Measurements from ENCODE around the gene NAGPA.

NAGPA gene

DNA sequence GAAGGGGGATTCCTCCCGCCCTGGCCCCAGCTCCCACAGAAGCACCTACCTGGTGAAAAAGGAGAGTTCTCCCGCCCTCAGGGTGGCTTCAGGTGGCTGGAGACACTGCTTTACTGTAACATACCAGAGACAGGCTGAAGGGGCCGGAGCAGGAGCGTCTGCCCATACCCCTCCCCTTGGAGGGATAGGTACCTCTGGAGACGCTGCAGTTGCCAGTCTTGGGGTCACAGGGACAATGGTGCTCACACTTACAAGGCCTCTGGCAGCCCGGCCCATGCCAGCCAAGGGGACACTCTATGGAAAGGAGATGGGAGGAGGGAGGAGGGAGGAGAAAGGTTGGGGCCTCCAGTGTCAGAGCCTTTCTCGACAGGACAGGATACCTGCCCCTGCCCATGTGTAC, 6.6 kb downstream of the NAGPA start:
- DNase-seq (ENCODE audit: low read depth): no peak

DNA sequence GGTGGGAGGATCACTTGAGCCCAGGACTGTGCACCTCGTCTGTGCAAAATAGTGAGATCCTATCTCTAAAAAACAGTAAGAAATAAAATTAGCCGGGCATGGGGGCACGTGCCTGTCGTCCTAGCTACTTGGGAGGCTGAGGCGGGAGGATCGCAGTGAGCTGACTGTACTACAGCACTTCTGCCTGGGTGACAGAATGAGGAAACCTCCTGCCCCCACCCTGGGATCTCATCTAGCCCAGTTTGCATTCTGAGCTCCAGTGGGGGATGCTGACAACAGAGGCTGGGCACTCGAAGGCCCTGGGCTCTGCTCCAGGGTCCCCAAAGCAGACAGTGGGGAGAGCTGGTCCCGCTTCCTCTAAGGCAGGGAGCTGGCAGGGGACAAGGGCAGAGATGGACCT, 7.1 kb downstream of the NAGPA start:
- DNase-seq (ENCODE audit: low read depth): no peak

DNA sequence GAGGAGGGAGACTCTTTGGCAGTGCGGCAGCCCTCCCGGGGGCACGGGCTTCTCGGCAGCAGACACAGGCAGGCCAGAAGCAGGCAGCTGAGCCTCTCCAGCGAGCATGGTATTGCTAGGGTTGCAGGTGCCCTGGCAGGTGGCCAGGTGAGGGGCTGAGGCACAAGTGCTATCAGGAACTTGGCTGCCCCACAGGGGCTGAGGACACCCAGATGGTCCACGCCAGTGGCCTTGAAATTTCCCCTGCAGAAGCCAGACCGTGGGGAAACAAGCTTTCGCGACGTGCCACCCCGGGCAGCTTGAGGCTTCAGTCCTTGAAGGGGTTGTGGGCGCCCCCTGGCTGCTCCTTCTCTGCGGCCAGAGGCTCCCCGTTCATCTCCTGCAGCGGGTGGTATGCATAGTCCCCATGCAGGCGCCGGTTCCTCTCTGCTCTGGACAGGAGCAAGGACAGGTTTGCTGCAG, 8.5 kb downstream of the NAGPA start:
- no peak for DNase-seq (ENCODE audit: low read depth)

DNA sequence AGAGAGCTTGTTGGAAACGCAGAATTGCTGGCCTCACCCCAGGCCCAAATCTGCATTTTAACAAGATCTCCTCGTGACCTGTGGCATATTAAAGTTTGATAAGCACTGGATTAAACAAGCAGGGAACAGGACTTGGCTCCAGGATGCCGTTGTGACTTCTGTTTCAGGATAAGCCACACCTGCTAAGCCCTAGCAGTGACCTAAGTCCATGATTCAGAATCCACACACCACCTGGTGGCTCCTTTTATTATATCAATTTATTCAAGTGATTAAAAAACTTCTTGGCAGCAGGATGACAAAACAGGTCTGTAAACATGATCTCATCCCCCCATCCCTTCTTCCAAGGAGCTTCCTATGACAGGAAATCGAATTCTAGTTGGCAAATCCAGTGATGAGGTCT, 9.1 kb downstream of the NAGPA start:
- no peak for DNase-seq (ENCODE audit: low read depth)

DNA sequence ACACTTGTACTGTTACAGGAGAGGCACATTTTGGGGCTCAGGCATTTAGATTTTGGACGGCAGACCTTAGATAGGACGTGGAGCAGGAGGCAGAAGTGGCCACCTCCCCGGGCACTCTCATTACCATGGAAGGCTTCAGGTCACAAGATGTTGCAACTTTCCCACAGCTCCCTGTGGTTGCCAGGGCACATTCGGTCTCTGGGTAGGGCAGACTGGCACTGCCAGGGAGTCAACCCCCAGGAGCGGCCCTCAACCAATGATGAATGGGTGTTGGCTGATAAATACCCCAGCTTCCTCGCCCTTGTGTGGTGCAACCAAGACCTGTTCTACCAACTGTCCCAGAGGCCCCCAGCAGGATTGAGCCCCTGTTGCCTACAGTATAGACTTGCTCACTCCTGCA, 11.2 kb downstream of the NAGPA start:
- DNase-seq (ENCODE audit: low read depth): no peak

DNA sequence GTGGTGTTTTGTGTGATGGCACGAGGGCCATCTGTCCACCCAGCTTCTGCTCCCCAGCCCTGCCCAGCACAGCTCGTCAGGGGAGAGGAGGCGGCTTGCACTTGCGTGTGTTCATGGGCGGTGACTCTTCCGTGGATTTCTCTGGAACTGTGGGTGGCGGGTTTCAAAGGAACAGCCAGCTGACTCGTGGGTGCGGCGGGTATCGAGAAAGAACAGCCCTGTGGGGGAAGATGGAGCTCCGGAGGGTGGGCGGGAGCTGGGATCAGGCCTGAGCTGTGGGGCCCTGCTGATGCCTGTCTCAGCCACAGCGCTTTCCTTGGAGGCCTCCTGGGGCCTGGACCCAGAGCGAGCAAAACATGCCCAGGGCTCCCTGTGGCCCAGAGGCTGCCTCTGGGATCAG, 13.2 kb downstream of the NAGPA start:
- DNase-seq (ENCODE audit: low read depth): no peak

DNA sequence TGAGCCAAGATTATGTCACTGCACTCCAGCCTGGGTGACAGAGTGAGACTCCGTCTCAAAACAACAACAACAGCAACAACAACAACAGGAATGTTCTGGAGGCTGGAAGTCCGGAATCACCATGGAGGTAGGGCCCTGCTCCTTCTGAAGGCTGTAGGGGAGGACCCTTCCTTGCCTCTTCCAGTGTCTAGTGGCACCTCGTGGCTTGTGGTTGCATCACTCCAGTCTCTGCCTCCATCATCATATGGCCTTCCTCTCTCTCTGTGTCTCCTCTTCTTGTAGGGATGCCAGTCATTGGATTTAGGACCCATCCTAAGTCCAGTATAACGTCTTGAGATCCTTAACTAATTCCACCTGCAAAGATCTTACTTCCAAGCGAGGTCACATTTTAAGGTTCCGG, 14.0 kb downstream of the NAGPA start:
- DNase-seq (ENCODE audit: low read depth): no peak

DNA sequence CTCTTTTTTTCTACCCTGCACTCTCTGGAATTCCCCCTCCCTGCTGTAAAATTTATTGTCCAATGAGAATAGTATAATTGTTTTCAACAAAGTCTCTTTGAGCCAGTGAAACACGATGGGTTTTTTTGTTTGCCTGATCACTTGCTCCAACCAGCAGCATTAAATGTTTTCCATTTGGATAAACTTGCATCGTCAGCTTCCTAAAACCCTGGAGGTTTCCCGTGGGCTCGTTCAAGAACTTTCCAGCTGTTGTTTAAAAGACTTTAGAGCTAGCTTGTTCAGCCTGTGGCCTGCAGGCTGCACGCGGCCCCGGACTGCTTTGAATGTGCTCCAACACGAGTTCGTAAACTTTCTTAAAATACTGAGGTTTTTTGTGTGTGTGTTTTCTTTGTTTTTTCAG, 14.9 kb downstream of the NAGPA start:
- DNase-seq (ENCODE audit: low read depth): no peak

DNA sequence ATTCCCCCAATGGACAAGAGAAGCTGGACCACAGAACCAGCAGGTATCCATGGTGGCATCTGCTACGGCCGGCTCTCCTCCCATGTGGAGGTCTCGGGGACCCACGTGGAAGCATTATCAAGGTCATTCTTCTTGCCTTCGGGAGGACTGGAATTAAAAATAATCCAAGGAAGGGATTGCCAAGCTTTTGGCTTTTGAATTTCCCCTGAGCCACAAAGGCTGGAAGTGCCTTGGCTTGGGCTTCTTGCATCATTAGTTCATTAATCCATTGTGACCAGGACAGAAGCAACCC, 16.1 kb downstream of the NAGPA start:
- no peak for DNase-seq (ENCODE audit: low read depth)

DNA sequence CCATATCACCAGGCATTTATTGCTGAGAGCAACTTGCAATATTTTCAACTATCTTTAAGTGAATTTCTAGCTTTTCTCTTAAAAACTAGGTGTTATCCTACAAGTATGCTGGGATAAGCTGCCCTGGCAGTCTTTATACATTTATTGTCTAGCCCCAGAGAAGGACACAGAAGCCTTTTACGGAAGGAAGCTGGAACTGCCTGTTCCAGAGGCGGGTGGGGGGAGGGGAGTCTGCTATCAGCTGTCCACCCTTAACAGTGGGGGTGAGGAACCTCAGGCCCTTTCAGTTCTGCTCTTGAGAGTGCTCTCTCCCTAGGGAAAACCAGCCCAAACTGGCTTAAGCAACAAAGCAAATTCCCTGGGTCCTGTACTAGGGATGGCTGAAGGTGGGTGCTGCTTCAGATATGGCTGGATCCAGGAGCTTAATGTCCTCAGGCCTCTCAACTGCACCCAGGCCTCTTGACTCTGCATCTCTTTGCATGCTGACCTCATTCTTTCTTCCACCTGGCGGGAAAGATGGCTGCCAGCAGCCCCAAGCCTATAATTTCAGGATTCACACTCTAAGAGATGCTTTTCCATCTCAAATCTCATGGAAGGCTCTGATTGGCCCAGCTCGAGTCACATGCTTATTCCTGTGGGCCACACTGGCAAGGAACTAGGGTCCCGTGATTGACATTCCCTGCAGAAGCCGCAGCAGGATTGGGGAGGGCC, 16.6 kb downstream of the NAGPA start:
- DNase-seq (ENCODE audit: low read depth): no peak

DNA sequence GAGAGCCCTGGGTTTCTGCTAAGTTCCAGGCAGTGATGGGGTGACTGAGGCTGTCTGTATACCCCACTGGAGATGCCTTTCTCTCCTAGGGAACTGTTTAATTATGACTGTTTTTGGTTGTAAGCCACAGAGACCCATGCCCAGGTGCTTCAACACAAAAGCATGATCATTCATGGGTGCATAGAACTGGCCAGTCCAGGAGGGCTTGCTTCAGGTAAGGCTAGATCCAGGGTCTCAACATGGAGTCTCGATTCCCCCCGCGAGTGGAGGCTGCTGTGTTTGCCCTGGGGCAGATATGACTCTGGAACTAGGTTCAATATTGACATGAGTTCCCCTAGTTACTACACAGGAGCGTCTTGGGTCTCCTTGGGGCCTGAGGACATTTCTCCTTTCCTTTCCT, 17.8 kb downstream of the NAGPA start:
- DNase-seq (ENCODE audit: low read depth): no peak

DNA sequence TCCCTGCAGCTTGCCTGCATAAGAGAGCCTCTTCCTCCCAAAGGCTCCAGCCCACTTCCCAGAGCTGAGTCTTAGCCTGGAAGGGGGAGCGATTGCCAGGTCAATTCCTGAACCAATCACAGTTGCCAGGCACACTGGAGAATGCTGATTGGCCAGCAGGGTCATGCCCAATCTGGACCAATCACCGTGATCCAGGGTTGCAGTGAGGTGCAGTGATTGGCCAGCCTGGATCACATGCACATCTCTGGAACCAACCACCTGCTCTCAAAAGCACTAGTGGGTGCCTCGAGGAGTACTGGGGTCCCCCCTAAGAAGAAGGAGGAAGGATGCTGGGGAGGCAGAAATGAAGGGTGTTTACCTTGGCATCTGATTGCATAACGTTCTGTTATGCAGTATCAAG, 18.4 kb downstream of the NAGPA start:
- DNase-seq (ENCODE audit: low read depth): no peak

DNA sequence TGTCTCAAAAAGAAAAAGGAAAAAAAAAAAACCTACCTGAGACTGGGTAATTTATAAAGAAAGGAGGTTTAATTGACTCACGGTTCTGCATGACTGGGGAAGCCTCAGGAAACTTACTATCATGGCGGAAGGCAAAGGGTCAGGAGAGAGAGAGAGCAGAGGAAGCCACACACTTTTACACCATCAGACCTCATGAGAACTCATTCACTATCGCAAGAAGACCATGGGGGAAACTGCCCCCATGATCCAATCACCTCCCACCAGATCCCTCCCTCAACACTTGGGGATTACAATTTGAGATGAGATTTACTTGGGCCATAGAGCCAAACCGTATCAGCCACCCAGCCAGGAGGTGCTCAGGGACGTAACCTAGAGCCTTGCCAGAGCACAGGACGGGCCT, 20.8 kb downstream of the NAGPA start:
- no peak for DNase-seq (ENCODE audit: low read depth)

DNA sequence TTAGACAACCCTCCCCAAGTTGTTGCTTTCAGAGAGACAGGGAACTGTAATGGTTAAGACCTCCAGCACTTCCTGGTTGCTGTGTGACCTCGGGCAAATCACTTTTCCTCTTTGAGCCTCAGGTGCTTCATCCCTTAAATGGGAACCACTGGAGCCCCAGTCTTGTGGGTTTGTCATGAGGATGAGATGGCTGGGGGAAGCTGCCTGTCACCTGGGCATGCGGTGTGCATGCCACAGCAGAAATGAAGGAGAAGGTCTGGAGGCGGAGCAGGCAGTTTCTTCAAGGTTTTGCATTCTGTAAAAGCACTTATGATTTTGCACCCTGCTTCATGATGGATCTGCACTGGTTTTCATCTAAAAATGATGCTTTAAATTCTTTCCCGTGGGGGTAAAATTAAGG, 22.1 kb downstream of the NAGPA start:
- no peak for DNase-seq (ENCODE audit: low read depth)

DNA sequence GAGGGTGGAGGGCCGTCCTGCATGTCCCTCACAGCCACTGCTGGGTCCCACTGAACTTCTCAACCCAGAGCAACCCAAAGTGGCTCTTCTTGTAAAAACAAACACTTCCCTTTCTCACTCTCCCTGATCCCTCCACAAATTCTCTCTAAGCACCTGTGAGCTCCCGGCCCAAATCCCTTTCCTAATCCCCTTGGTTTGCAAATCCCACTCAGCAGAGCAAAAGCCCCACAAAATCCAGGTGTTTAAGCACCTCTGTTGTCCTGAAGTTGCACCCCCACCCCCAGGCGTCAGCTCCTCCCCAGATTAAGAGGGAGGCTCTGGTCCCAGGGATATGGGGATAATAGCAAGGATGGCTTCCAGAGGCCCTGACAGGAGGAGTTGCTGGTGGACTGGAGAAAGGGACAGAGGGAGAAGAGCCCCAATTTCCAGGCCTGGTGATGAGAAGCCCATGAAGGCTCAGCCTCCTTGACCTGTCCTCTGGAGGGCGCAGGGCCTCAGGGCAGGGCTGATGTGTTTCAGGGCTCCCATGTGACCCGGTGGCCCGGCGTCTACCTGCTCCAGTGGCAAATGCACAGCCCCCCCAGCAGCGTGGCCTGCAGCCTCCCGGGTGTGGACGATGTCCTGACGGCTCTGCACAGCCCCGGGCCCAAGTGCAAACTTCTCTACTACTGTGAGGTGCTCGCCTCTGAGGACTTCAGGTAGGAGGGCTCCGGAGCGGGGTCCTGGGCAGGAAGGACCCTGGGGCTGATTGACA, 23.0 kb downstream of the NAGPA start:
- no peak for DNase-seq (ENCODE audit: low read depth)

DNA sequence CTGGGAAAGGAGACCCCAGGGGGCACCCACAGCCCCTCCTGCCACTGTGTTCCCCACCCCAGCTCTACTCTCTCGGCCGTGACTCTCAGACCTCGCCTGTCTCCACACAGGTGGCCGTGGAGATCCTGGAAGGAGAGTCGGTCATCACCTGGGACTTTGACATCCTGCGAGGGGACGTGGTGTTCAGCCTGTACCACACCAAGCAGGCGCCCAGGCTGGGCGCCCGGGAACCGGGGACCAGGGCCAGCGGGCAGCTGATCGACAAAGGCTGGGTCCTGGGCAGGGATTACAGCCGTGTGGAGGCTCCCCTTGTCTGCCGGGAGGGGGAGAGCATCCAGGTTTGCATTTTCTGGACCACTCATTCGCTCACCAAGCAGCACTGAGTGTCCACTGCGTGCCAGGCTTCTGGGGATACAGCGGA, 25.4 kb downstream of the NAGPA start:
- DNase-seq (ENCODE audit: low read depth): no peak

DNA sequence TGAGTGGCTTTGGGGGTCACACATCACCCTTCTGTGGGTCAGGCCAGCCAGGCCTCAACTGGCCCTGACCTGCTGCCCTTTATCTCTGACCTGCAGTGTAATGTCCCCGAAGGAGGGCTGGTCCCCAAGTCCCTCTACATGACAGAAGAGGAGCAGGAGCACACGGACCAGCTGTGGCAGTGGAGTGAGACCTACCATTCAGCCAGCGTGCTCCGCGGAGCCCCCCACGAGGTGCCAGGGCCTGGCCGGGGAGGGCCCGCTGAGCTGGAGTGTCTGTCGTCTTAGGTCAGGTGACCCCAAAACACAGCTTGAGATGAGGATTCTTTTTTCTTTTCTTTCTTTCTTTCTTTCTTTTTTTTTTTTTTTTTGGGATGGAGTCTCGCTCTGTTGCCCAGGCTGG, 26.5 kb downstream of the NAGPA start:
- no peak for DNase-seq (ENCODE audit: low read depth)

DNA sequence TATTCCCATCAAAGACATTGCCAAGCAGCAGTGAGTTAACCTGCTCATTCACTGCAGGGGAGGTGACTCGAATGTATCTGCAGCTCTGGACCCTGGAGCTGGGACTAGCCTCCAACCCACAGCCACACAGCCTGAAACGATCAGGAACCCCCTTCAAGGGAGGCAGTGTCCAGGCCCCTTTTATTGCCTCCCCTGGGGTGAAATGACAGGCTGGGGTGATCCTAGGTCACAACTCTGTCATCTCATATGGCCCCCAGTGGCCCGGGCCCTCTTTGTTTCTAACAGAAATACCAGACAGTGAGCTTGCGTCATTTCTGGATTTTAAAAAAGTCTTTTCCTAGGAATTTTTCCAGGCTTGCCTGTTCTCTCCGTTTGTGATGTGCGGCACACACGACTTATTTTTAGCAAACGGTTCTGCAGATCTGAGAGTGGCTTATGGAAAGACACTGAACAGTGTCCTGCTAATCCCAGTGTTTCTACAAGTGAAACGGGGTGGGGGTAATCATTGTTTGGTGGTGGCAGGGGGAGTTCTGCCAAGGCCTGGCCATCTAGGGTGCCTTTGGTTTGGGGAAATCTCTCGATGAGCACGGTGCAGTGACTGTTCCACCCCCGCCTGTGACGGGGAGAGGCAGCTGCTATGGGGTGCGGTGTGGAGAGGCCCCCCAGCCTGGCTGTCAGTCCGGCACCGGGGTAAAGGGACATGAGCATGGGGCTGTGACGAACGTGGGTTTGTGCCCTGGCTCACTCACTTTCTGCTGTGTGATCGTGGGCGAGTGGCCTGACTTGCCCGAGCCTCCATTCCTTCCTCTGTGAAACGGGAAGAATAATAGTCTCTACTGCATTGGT, 27.2 kb downstream of the NAGPA start:
- DNase-seq (ENCODE audit: low read depth): no peak

DNA sequence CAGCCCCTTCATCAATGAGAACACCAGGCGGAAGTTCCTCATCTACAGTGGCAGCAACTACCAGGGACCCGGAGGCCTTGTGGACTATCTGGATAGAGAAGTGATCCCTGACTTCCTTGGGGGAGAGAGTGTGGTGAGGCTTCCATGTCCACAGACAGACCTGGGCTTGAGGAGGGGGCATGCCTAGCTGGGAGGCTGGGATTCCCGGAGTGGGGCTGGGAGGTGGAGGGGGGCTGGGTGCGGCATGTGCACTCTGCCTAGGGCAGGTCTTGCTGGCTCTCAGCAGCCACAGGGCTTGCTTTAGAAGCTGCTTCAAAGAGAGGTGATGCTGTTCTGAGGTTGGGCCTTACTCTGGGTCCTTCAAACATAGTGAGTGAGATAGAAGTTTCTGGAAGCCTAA, 27.8 kb downstream of the NAGPA start:
- DNase-seq (ENCODE audit: low read depth): no peak

DNA sequence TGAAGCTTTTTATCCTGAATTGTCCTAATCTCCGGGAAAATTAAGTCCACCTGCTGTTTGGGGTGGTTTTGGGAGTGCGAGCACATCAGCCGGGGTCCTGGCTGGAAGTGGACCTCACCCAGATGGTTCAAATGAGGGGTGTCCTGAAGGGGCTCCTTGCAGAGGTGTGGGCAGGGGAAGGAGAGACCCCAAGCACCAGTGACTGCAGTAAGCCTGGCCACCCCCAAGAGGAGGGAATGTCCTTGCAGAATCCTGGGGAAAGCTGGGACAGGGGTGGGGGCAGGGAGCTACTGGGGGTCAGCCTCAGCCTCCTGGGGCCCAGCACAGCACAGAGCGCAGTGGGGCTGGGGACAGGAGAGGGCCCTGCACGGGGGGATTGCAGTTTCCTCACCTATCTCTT, 29.4 kb downstream of the NAGPA start:
- DNase-seq (ENCODE audit: low read depth): no peak

DNA sequence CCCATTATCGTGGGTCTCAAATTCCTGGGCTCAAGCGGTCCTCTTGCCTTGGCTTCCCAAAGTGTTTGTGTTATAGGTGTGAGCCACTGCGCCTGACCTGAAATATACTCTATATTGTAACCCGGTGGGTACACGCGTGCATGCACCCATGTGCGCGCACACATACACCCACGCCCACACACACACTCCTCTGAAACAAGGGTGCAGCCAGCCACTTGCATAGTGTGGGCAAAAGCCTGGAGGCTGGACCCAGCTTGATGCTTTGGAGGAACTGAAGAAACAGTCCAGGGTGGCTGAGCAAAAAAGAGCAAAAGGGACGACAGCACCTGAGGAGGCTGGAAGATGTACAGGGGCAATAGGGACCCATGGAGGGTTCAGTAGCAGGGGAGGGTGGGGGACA, 29.9 kb downstream of the NAGPA start:
- DNase-seq (ENCODE audit: low read depth): no peak

DNA sequence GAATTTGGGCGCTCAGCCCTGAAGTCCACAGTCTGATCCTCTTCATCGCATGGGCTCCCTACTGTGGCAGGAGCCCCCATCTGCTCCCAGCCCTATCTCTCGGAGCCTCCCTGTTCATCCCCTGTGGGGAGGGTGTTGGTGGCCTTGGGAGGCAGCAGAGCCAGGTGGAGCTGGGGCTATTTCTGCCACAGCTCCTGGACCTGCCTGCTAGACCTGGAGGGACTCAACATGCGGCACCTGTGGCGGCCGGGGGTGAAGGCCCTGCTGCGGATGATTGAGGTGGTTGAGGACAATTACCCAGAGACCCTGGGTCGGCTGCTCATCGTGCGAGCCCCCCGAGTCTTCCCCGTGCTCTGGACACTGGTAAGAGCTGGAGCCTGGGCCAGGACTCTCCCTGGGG, 30.5 kb downstream of the NAGPA start:
- no peak for DNase-seq (ENCODE audit: low read depth)

DNA sequence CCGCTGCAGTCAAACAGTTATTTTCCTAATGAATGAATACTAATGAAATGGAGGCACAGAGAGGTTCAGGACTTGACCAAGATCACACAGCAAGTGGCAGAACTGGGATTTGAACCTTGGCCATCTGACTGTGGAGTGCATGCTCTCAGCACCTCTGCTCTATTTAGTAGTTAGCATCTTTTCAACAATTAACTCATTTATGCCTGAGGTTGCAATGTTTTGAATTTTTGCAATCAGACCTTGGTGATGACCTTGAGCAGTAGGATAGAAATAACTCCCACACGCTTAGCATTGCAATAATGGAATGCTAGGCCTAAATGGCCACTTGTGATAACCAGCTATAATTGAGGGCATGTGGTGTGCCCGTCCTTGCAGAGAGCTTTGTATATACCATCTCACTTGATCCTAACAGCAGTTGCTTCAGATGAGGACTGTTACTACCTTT, 31.0 kb downstream of the NAGPA start:
- no peak for DNase-seq (ENCODE audit: low read depth)
